GM21786 (cell line): ENCODE data around the gene BLID.

Experiments
- ATAC-seq: cut with Tn5 transposase; IDR thresholded peaks from one replicate; pipeline ENCODE4 v1.9.1; 2021; ENCODE audit not compliant: unreplicated experiment

BLID gene

DNA sequence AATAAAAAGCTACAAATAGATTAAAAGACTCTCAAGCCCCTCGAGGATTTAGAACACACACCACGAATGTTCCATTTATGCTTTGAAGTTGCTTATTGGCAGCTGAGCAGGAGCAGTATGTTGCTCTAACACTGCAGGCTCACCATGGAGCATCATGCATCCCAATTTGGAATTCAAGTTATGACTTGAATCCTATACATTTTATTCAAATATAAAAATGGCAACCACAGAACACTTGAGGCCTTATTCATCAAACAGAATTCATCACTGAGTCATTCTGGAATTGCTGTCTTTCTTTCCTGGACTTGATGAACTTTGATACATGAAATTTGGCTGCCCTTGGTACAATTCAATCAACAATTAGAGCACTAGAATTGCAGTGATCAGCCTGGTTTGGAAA is 24.5 kb upstream of the BLID start:
- ATAC-seq: no peak

DNA sequence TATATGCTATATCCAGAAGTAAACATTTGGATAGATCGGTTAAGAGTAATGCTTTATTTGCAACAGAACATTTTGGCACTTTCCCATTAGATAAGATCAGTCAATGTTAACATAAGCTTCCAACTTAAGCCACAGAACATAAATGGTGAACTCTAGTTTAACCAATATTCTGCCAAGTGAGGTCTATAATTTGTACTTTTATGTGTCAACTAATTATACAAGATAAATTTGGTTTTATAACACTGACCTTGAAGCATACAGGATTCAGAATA is 23.5 kb upstream of the BLID start:
- ATAC-seq: no peak

DNA sequence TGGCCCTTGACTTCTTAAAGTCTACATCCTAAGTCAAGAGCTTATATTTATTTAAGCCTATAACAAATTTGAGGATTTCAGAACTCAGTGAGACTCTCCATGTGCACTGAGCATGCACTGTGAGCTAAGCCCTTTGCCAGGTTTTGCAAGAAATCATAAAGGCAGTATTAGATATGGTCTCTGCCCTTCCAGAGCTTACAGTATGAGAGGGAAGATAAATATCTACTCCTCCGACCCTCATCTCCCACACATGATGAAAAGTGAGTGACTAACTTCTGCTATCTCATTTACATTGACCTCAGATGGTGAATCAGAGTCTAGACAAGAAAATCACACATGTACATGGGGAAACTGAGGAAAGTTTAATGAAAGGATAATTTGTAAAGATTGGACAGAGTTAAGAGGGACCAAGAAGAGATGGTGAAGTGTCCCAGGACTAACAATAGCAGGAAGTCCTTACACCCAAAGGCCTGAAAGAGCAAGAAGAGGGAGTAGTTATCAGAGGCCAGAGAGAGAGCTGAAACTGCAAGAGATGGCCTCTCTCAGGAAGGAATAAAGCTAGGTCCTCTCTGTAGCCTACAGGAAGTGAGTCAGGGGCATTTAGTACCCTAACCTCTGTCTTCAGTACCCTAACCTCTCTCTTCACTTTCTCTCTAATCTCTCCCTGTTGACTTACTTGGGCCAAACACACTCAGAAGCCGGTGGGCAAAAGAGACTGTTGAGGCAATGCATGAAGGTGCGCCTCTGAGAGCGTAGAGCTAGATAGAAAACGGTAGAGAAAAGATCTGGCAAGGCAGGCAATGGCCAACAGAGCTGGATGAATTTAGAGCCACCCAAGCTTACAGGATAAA is 23.0 kb upstream of the BLID start:
- no peak for ATAC-seq

DNA sequence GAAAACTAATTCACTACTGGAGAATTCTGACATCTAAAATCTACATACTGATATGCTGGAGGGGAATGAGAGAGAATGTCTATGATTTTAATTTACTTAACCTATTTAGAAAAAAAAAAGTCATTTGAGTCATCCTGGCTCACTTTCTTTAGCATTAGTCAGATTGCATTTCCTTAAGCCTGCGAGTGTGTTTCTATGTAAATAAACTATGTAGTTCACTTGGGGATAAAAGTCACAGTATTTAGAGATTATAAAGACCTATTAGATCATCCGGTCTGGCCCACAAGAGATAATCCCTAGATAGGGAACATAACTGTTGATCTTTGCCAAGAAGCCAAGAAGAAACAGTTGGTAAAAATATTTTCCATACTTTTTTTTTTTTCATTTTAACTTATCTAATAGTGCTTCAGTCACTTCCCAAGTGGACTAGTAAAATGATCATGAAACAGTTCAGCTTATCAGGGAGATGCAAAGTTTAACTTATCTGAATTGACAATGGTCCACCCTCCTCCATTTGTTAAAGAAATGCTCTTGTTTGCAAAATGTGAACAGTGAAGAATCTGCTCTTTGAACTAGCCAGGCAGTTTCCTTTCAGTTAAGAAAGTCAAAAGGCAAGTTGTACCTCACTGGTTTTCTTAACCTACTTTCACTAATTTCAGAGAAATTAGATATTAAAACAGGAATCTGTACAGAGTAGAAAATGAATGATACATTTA is 21.2 kb upstream of the BLID start:
- no peak for ATAC-seq

DNA sequence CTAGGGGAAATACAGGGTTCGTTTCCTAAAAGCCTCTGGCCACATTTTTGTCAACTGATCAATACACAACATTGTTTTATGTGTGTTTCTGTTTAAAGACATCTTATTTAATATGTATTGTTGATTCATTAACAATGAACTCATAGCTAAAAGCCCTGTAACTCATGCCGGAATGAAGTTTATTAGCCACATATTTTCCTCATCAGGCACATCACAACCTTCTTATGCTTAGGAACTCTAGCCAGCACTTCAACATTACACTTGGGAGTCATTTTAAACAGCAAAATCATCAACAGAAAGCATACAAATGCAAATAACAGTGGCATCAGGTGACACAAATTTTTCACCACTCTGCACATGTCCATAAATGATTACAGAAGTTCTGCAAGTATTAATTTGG is 15.1 kb upstream of the BLID start:
- no peak for ATAC-seq

DNA sequence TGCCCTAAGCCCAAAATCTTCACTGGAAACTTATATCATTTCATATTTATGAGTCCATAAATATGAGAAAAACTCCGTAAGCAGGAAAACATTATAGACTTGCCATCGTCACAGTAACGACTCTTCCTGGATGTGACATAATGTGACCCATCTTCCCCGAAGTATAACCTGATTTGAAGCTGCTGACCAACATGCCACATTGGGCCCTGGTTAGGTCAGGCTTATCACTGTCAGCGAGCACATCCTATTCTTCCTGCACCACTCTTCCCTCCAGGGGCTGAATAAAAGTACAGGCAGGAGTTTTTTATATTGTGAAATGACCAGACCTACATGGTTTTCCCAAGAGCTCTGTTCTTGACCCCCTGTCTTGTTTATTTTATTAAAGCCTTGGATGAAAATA is 12.1 kb upstream of the BLID start:
- ATAC-seq: no peak

DNA sequence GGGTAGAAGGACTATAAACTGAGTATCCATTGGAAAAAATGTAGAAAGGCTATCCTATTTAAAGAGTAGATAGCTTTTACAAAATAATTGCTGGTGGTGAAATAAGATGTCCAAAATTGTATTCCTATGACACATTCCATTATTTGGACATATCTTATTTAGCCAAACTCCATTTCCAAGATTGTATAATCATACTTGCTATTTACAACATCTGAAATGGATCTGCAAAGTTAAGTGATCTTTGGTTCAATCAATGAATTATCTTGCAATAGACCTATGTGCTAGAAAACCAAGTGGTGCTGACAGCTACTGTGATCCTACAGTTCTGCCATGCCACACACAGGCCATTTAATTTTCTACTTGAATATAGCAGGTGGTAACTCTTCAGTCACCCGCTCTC is 11.0 kb upstream of the BLID start:
- ATAC-seq: no peak

DNA sequence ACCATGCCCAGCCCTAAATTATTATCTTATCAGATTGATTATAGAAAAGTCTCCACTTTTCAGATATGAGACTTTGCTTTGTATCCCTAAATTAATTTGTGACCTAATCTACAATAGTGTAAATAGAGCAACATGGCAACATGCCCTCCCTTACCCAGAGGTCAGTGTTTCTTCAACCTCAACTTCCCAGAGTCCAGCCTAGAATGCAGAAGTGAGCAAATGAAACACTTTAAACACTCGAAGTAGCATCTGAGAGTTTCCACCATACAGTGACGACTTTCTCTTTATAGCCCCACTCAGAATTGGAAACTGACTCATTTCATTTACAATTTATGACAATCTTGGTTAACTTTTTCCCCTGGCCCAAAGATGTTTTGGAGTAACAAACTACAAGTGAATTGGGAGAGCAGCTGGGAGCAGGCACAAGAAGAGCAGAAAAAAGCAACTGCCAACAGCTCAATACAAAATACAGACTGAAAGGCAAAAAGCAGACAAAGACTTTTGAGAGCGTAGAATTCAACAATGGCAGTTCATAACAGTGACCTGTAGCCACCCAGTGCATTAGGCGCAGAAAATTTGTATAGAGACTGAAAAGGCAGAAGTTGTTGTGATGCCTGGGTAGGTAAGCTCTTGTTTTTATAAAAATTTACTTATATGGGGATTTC is 10.1 kb upstream of the BLID start:
- ATAC-seq: no peak

DNA sequence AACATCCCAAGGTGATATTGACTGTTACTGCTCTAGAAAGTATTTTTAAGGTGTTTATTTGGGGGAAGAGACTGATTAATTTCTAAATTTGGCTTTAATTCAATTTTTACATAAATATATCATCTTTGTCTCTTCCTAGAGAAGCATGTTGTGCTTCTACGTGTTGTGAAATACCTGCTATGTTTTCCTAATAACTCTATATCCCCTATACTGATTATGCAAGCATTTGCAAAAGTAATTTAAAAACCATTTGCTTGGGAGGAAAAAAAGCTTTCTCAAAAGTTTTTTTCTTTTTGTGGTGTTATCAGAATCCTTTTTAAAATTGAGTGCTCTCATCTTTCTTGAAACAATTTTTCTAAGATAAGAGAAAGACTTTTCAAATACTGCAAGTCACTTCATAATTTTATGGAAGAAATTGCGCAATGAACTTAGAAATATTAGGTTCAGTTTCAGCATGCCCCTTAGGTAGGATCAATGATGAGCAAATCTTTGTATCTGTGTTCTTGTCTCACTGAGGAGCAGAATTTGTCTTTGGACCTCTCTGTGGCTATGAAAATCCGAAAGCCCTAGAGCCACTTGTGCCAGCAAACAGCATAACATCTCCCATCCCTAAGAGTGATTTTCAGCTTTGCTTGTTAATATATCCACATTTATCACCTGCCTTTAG is 7.4 kb upstream of the BLID start:
- no peak for ATAC-seq

DNA sequence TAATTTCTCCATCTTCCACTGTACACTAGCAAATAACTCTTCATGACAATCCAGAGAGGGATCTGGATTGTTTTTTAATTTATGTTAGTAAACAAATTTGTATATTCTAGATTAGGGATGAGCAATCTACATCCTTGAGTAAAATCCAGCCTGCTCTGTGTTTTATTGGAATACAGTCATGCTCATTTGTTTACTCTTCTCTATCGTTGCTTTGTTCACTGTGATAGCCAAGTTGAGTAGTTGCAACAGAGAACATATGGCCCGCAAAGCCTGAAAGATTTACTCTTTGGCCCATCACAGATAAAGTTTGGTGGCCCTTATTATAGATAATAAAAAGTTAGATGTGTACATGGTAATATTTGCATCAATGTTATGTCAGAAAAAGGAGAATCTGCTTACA is 6.2 kb upstream of the BLID start:
- ATAC-seq: no peak

DNA sequence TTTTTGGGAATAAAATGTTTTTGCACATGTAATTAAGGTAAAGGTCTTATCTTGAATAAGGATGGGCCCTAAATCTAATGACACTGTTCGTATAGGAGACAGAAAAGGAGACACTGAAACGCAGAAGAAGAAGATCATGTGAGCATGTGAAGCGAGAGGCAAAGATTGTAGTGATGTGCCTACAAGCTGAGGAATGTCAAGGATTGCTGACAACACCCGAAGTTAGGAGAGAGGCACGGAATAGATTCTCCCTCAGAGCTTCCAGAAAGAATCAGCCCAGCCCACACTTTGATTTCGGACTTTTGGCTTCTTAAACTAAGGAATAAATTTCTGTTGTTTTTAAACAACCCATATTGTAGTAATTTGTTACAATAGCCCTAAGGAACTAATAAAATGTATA is 4.1 kb upstream of the BLID start:
- ATAC-seq: no peak

DNA sequence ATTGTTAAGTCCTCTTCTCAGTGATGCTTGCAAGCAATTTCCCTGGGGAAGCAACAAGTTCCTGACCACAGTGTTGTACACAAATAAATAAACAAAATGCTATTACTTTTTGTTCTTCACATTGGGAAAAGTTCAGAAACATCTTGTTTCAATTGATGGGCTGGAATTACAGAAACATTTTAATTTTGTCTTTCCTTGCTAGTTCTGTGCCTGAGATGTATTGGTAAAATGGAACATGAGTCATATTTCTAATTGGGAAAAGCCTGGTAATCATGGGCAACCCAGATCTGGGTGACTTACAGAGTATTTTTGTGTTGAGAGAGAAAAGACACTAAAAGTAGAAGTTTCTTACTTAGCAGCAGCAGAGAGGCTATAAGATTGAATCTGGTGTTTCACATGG is 576 bp upstream of the BLID start:
- no peak for ATAC-seq

DNA sequence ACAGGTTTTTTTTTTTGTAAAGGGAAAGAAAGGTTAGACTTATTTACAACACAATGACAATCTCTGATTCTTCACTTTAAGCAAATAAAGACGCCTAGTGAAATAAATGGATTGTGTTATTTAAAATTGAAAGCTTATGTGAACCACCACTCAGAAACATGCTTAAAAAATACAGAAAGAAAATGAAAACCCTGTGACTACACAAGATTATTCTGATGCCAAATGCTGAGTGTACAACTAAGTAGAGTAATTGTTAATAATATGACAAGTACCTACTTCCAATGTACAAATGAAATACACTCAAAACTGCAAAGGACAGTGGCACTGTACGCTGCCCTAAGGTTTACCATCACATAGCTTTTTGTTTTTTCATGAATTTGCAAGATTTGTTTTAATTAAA is 1.0 kb downstream of the BLID start:
- ATAC-seq: no peak

DNA sequence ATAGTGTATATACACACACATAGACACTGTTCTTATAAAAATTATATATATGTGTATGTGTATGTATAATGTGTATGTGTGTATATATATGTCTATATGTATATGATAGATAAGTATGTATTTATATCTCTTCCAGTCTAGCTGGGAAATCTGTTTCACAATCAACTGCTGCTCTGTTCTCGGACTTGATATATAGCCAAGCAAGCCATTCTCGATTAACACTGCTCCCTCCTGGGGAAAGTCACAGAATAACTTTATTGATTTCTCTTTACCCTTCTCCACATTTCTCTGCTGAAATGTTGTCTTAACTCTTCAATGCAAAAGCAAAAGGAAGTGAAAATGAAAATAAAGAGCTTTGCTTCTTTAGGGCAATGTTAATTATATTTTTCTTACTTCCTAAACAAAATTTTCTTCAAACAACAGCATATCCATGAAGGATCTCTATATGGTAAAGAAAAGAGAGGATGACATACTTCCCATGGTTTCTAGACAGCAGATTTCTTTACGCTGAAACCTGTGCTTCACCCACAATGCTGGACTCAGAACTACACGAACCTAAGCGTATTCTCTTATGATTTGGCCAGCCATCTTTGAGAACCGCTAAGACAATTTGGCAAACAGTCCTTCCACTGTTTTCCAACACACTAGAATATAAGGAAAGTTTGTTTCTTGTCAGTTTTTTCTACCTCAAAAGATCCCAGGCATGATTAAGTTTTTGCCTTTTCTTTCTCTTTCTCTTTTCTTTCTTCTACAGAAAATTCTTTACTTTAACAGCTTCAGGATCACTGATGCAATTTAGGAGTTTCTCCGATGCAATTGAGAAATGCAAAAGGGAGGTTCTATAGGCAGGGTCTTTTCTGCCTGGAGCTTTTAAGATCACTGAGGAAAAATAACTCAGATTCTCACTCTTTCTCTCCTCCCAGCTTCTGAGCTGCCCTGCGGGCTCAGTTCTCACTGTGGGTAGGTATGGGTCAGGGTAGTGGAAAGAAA is 1.9 kb downstream of the BLID start:
- ATAC-seq: no peak

DNA sequence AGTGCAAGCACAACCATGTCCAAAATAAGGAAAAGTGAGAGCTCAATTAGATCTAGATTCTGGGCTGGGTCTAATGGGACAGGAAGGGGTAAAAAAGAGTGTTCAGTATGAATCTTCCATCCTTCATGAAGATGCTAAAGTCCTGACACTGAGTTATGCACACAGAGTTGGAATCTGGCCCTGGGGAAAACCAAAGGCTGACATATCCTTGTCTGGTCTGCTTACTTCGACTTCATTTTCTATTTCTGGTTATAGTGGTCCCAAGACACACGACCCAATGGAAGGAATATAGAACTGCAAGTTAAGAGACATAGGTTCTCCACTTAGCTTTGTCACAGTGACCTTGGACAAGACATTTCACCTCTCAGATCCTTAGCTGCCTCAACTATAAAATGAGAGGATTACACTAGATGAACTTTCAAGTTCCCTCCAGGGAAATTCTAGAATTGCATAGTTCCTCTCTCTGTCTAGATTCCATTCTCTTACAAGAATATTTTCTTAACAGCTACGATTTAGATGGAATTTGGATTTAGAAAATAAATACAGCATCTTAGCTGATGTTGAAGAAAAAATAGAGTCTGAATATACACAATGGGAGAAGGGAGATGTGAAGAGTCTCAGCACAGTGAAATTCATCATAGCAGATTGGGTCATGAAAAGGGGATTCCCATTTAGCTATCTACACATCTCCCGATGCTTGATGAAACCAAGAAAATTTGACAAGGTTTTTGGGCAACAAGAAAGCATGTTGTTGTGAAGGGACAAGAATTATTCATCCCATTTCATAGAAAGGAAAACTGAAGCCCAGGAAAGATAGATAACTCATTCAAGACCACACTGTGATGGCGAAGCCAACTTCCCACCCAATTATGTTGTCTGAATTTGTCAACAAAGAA is 3.3 kb downstream of the BLID start:
- no peak for ATAC-seq

DNA sequence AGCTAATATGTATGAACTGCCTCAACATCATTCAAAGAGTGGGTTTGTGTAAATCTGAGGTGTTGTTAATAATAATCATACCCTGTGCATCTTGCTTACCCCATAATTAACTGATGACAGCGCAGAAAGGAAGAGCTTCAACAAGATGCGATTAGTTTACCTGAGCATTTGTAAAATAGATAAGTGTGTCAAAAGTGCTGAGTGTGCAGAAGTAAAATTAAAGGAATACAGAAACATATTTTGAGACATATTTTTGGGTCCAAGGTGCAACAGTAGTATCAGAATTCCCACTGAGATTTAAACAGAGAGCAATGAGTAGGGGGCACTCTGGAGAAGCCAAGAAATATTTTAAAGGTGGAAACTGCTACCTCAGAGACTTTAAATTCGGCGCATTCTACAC is 6.1 kb downstream of the BLID start:
- no peak for ATAC-seq

DNA sequence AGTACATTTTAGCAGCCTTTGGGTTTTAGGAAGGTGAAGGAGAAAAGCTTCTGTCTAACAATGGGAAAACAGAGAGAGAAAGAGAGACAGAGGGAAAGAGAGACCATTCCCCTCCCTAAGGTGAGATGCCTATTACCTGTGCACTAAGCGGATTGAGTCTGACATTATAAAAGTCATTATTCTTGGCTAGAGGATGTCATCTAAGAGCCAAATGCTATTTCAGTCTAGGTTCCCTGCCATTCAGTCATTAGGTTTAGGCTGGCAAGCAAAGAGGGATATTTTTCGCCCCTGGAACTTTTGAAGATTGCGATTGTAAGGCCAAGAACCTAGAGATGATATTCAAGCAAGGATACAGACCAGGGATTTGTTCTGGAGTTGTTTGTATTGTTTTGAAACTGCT is 7.2 kb downstream of the BLID start:
- no peak for ATAC-seq

DNA sequence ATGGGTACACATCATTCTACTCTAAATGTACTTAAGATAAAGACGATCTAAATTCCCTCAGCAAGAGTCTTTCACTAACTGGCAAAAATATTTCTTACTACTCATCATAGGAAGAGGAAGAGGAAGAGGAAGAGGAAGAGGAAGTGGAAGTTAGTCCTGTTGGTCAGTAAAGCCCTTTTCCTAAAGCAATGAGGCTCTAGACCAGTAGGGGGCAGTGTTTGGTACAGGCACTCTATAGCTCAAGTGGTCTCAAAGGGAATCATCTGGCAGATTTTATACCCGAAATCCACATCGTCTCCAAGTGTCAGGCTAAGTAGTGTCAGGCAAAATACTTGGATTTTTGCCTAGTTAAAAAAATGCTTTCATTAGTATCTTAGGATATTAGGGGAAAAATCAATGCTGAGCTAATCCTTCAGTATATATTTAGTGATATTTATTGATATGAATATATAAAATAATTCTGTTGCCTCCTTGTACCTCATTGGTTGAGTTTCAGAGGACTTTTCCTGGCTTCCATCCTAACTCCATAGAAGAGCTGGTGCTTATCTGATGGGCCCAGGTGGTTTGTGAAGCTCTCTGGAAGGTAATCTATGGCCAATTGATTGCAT is 7.7 kb downstream of the BLID start:
- ATAC-seq: no peak

DNA sequence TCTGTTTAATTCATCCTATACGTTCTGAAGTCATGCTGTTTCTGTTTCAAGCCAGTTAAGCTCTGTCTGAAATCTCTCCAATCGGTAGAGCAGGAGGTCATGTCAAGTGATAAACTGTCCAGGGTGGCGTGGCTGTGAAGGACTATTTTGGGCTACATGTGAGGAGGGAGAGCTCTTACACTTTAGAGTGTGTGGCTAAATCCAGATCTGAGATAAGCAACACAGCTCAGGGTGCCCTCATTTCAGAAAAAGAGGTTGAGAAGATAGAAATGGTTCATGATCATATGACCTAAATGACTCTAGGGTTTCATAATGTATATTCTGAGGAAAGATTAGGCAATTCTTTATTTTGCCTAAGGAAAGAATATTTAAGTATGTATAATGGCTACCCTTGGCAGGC is 8.4 kb downstream of the BLID start:
- no peak for ATAC-seq
